ENCODE results near the gene ARHGAP18. TPM values are rescaled to one million over a fixed set of nuclear protein-coding genes. Genes with fewer than 3 reads are reported as not detected.

ARHGAP18 gene
- total and polyA plus RNA-seq, 2 of the 13 experiments (the other 11 are each of a cell fraction or from before 2014, with no cell fraction given), result 58.2 to 115 TPM

GRCh38 chr6:129661536-129662405, 48.2 kb downstream of the ARHGAP18 start (continued):
- TF ChIP-seq AKAP8 (CRISPR knock-in tag; IDR thresholded peaks at IDR 0.05) (no peak), ZNF264 (CRISPR knock-in tag; IDR thresholded peaks at IDR 0.05) (no peak), HCFC1 (IDR thresholded peaks at IDR 0.05; ENCODE audit: low read depth, low read length) (no peak), PATZ1 (CRISPR knock-in tag; IDR thresholded peaks at IDR 0.05) (no peak), SMAD1 (CRISPR knock-in tag; IDR thresholded peaks at IDR 0.05; ENCODE audit: borderline replicate concordance, low read depth) (no peak), RFX1 (IDR thresholded peaks at IDR 0.05) (peak; percentile 56; the same call in 1 of the 2 replicates), ZNF253 (CRISPR knock-in tag; IDR thresholded peaks at IDR 0.05; ENCODE audit: borderline replicate concordance) (0 out of 2 replicates have a peak, but pooled peaks have one; percentile 16), ZSCAN29 (CRISPR knock-in tag; conservative IDR thresholded peaks at IDR 0.05) (no peak), AGO2 (optimal IDR thresholded peaks at IDR 0.05; ENCODE audit: low read depth, low read length) (no peak), PRMT3 (CRISPR knock-in tag; IDR thresholded peaks at IDR 0.05; ENCODE audit: borderline replicate concordance, low read depth) (no peak), TFDP1 (CRISPR knock-in tag; IDR thresholded peaks at IDR 0.05; ENCODE audit: borderline replicate concordance) (no peak), MYC (CRISPR knock-in tag; IDR thresholded peaks at IDR 0.05; ENCODE audit: borderline replicate concordance) (no peak), PCBP1 (IDR thresholded peaks at IDR 0.05; ENCODE audit: borderline replicate concordance, low read depth, low read length) (no peak), TOPORS (CRISPR knock-in tag; IDR thresholded peaks at IDR 0.05) (no peak), MXI1 (IDR thresholded peaks at IDR 0.05; ENCODE audit: borderline replicate concordance, low read depth, low read length) (no peak), RELA (CRISPR knock-in tag; IDR thresholded peaks at IDR 0.05) (no peak)
- TF ChIP-seq, protein P1, sequence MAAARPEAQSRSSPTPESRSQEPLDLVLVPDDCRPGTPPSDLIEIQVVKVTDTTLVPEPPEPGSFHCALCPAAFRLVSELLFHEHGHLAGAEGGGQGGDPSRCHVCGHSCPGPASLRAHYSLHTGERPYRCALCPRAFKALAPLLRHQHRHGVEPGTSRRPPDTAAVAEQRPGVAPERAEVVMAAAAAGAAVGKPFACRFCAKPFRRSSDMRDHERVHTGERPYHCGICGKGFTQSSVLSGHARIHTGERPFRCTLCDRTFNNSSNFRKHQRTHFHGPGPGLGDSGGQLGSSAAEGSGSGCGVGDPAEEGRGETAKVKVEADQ (CRISPR knock-in tag; IDR thresholded peaks at IDR 0.05; ENCODE audit: borderline replicate concordance), result no peak
- TF ChIP-seq, protein P2, sequence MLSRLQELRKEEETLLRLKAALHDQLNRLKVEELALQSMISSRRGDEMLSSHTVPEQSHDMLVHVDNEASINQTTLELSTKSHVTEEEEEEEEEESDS (CRISPR knock-in tag; IDR thresholded peaks at IDR 0.05; ENCODE audit: borderline replicate concordance), result no peak
- TF ChIP-seq, protein P3, sequence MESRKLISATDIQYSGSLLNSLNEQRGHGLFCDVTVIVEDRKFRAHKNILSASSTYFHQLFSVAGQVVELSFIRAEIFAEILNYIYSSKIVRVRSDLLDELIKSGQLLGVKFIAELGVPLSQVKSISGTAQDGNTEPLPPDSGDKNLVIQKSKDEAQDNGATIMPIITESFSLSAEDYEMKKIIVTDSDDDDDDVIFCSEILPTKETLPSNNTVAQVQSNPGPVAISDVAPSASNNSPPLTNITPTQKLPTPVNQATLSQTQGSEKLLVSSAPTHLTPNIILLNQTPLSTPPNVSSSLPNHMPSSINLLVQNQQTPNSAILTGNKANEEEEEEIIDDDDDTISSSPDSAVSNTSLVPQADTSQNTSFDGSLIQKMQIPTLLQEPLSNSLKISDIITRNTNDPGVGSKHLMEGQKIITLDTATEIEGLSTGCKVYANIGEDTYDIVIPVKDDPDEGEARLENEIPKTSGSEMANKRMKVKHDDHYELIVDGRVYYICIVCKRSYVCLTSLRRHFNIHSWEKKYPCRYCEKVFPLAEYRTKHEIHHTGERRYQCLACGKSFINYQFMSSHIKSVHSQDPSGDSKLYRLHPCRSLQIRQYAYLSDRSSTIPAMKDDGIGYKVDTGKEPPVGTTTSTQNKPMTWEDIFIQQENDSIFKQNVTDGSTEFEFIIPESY (CRISPR knock-in tag; IDR thresholded peaks at IDR 0.05), result peak; percentile 95
- TF ChIP-seq, protein P4, sequence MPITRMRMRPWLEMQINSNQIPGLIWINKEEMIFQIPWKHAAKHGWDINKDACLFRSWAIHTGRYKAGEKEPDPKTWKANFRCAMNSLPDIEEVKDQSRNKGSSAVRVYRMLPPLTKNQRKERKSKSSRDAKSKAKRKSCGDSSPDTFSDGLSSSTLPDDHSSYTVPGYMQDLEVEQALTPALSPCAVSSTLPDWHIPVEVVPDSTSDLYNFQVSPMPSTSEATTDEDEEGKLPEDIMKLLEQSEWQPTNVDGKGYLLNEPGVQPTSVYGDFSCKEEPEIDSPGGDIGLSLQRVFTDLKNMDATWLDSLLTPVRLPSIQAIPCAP (CRISPR knock-in tag; IDR thresholded peaks at IDR 0.05; ENCODE audit: low read depth), result no peak
- TF ChIP-seq, protein P5, sequence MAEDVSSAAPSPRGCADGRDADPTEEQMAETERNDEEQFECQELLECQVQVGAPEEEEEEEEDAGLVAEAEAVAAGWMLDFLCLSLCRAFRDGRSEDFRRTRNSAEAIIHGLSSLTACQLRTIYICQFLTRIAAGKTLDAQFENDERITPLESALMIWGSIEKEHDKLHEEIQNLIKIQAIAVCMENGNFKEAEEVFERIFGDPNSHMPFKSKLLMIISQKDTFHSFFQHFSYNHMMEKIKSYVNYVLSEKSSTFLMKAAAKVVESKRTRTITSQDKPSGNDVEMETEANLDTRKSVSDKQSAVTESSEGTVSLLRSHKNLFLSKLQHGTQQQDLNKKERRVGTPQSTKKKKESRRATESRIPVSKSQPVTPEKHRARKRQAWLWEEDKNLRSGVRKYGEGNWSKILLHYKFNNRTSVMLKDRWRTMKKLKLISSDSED (CRISPR knock-in tag; IDR thresholded peaks at IDR 0.05), result no peak
